GM18858 (cell line): ENCODE results near the gene MAGIX.

Experiments used
- ATAC-seq: cut with Tn5 transposase; IDR thresholded peaks from one replicate; pipeline ENCODE4 v1.9.1; 2021; ENCODE audit not compliant: unreplicated experiment

MAGIX gene

GRCh38 chrX:49204017-49204416, 41.5 kb downstream of the MAGIX start:
- no peak for ATAC-seq

GRCh38 chrX:49204709-49205108, 42.2 kb downstream of the MAGIX start:
- no peak for ATAC-seq

GRCh38 chrX:49205443-49205842, 42.9 kb downstream of the MAGIX start:
- no peak for ATAC-seq

GRCh38 chrX:49206543-49206942, 44.0 kb downstream of the MAGIX start:
- ATAC-seq: no peak

GRCh38 chrX:49208399-49208798, 45.8 kb downstream of the MAGIX start:
- ATAC-seq: no peak

- no peak for ATAC-seq
Observed at GRCh38 chrX:49209434-49210251, 47.1 kb downstream of the MAGIX start.

GRCh38 chrX:49210406-49210805, 47.8 kb downstream of the MAGIX start:
- no peak for ATAC-seq

GRCh38 chrX:49211074-49211473, 48.5 kb downstream of the MAGIX start:
- no peak for ATAC-seq

GRCh38 chrX:49212209-49212608, 49.7 kb downstream of the MAGIX start:
- ATAC-seq: no peak

- no peak for ATAC-seq
Observed at GRCh38 chrX:49212861-49213260, 50.3 kb downstream of the MAGIX start.

- ATAC-seq: no peak
Observed at GRCh38 chrX:49214416-49214815, 51.9 kb downstream of the MAGIX start.

GRCh38 chrX:49214996-49215526, 52.5 kb downstream of the MAGIX start:
- ATAC-seq: no peak
